Left ventricle myocardium inferior (tissue), 1 donor: ENCODE results near the gene PTPRN2. TPM values are rescaled to one million over a fixed set of nuclear protein-coding genes. Genes with fewer than 3 reads are reported as not detected.

Experiments used
- DNase-seq: peaks from one replicate; pipeline ENCODE4 v3.0.0-alpha.2; 2020
- H3K27ac ChIP-seq: fragments of 200-600 bp; replicated peaks from 2 replicates; pipeline ENCODE4 v1.8.0; 2021
- H3K27me3 ChIP-seq: fragments of 200-600 bp; 2 replicates; pipeline ENCODE4 v1.8.0; 2021; ENCODE audit warnings: low read depth
- H3K36me3 ChIP-seq: fragments of 200-600 bp; 2 replicates; pipeline ENCODE4 v1.8.0; 2021
- H3K4me1 ChIP-seq: fragments of 200-600 bp; 2 replicates; pipeline ENCODE4 v1.8.0; 2021
- H3K4me3 ChIP-seq: fragments of 200-600 bp; 2 replicates; pipeline ENCODE4 v1.8.0; 2021; ENCODE audit warnings: mild to moderate bottlenecking, moderate library complexity
- H3K9me3 ChIP-seq: fragments of 200-600 bp; replicated peaks from 2 replicates; pipeline ENCODE4 v1.8.0; 2021
- intact Hi-C: fragments of 100-400 bp; cut with micrococcal nuclease; formaldehyde crosslinking; loops from one replicate; pipeline ENCODE4 v1.11.0; 2022
- total RNA-seq: library from RNA; stranded (reverse); fragmentation: NEBNext Ultra II Directional; extraction: Animal tissue kit (Norgen Biotek cat#: 25700); gene quantifications from one replicate; pipeline ENCODE4 v1.2.1, GENCODE V29; 2021
- TF ChIP-seq, protein P1 (sequence below): fragments of 200-600 bp; IDR thresholded peaks from 2 replicates; pipeline ENCODE4 v1.8.0; 2021; ENCODE audit warnings: antibody characterized with exemption, mild to moderate bottlenecking, borderline replicate concordance
- donor health status: DM: no; HTN: yes; CAD: no; lungs with severe emphysema.

The PTPRN2 gene
- total RNA-seq, 1 donor from 2014 or later, result 1.3 TPM

DNA sequence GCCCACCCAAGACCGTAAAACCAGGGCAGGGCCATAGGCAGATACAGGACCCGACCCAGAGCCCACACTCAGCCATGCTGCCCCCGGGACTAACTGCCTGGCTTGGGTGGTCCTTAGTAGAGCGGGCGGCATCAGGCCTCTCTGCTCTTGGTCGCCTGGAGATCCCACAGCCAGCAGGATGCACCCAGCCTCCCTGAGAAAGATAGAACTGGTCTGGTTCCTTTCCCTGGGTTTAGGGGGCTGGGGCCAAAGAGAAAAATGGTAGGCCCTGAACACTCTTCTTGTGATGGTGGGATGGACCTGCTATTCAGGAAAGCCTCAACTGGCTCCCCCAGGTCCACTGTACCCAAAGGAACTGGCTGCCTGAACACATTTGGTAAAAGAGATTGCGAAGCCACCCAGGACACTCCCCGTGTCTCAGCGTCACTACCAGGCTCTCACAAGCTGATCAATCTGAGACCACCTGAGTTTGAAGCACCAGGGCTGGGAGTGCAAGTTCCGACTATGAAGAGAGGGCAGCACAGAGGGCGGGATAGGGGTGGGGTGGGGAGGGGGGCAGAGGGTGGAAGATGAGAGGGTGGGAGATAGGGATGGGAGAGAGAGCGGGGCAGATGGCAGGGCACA, 659.3 kb downstream of the PTPRN2 start:
- H3K27me3 ChIP-seq, result peaks cover 48% of the 10 kb centered on the region
- H3K27ac ChIP-seq, result no peak overlapping the region
- H3K9me3 ChIP-seq, result peaks cover 8% of the 10 kb centered on the region
- TF ChIP-seq, protein P1, sequence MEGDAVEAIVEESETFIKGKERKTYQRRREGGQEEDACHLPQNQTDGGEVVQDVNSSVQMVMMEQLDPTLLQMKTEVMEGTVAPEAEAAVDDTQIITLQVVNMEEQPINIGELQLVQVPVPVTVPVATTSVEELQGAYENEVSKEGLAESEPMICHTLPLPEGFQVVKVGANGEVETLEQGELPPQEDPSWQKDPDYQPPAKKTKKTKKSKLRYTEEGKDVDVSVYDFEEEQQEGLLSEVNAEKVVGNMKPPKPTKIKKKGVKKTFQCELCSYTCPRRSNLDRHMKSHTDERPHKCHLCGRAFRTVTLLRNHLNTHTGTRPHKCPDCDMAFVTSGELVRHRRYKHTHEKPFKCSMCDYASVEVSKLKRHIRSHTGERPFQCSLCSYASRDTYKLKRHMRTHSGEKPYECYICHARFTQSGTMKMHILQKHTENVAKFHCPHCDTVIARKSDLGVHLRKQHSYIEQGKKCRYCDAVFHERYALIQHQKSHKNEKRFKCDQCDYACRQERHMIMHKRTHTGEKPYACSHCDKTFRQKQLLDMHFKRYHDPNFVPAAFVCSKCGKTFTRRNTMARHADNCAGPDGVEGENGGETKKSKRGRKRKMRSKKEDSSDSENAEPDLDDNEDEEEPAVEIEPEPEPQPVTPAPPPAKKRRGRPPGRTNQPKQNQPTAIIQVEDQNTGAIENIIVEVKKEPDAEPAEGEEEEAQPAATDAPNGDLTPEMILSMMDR, result no peak
- no peaks in the 10 kb centered on the region for H3K36me3 ChIP-seq
- DNase-seq, result no peak
- H3K4me1 ChIP-seq, result no peaks in the 10 kb centered on the region
- H3K4me3 ChIP-seq, result no peak overlapping the region
- intact Hi-C loops, result no loop called here

DNA sequence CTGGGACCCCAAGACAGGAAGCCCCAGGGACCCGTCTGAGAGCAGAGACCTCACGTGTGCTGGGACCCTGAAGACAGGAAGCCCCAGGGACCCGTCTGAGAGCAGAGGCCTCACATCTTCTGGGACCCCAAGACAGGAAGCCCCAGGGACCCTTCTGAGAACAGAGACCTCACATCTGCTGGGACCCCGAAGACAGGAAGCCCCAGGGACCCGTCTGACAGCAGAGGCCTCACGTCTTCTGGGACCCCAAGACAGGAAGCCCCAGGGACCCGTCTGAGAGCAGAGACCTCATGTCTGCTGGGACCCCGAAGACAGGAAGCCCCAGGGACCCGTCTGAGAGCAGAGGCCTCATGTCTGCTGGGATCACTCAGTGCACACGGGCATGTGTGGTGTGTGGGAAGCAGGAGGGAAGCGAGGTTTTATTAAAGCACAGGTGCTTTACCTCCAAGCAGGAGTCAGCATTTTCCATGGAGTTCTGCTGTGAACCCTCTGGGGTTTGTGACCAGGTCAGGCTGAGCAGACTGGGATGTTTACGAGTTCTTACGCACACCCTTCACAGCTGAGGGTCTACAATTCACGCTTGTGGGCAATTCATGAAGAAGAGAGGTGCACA, 660.2 kb downstream of the PTPRN2 start:
- Histone ChIP-seq H3K27me3 (peaks cover 51% of the 10 kb centered on the region), H3K27ac (no peak overlapping the region), H3K9me3 (peaks cover 4% of the 10 kb centered on the region), H3K4me3 (no peak overlapping the region), H3K36me3 (no peaks in the 10 kb centered on the region), H3K4me1 (no peaks in the 10 kb centered on the region)
- intact Hi-C loops, result no loop called here
- DNase-seq, result no peak
- TF ChIP-seq, protein P1, result no peak

DNA sequence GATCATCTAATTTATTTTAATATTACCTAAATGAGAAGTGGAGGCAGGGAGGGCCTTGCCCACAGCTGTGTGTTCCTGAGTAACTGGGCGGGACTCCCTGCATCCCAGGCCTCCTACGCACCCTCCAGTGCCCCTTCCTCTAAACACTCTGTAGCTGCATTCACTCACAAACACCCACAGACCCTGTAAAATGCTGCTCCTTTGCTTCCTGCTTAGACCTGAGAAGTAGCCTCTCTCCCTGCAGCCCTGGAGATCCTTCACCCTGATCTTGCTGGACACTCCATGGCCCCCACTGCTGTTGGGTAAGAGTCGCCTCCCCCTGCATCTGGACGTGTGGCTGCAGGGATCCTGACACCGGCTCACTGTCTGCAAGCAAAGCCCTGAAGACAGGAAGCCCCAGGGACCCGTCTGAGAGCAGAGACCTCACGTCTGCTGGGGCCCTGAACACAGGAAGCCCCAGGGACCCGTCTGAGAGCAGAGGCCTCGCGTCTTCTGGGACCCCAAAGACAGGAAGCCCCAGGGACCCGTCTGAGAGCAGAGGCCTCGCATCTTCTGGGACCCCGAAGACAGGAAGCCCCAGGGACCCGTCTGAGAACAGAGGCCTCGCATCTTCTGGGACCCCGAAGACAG, 661.0 kb downstream of the PTPRN2 start:
- TF ChIP-seq, protein P1, result no peak
- DNase-seq, result no peak
- H3K4me1 ChIP-seq, result no peaks in the 10 kb centered on the region
- no peaks in the 10 kb centered on the region for H3K36me3 ChIP-seq
- no peak overlapping the region for H3K27ac ChIP-seq
- no peak overlapping the region for H3K4me3 ChIP-seq
- intact Hi-C loops, result no loop called here
- H3K27me3 ChIP-seq, result peaks cover 51% of the 10 kb centered on the region
- H3K9me3 ChIP-seq, result peaks cover 3% of the 10 kb centered on the region

DNA sequence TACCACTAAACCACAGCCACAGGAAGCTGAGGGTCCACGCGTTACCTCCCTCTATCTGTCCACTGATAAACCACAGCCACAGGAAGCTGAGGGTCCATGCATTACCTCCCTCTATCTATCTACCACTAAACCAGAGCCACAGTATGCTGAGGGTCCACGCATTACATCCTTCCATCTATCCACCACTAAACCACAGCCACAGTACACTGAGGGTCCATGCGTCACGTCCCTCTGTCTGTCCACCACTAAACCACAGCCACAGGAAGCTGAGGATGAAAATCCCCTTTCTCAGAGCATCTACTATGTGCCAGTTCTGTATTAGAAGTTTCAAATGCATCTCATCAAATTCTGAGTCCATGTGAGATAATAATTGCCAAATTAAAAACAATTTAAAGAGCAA, 661.5 kb downstream of the PTPRN2 start:
- H3K36me3 ChIP-seq, result no peaks in the 10 kb centered on the region
- H3K4me1 ChIP-seq, result no peaks in the 10 kb centered on the region
- peaks cover 8% of the 10 kb centered on the region for H3K9me3 ChIP-seq
- intact Hi-C loops, result no loop called here
- no peak for DNase-seq
- peaks cover 46% of the 10 kb centered on the region for H3K27me3 ChIP-seq
- H3K4me3 ChIP-seq, result no peak overlapping the region
- no peak overlapping the region for H3K27ac ChIP-seq
- TF ChIP-seq, protein P1, result no peak

DNA sequence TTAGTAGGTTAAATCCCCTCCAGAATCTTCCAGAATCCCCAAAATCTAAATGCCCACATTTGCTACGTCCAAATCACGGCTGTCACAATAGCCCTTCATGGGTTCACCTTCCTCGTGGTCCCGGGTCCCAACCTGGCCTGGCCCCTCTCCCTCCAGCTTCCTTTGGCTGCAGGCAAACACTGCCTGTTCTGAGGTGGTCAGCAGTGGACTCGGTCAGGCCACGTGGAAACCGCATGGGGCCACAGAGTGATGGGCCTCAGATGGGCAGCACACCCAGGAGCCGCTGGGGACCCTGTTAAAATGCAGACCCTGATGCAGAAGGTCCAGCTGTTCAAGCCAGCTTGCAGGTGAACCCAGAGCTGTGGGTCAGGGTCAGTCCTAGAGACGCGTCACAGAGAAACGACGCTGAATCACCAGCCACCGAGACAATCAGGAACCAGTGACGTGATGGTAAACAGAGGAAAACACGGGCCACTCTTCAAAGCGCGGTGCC, 662.2 kb downstream of the PTPRN2 start:
- no peak overlapping the region for H3K4me3 ChIP-seq
- peaks cover 12% of the 10 kb centered on the region for H3K9me3 ChIP-seq
- H3K4me1 ChIP-seq, result no peaks in the 10 kb centered on the region
- intact Hi-C loops, result no loop called here
- TF ChIP-seq, protein P1, result no peak
- DNase-seq, result no peak
- no peak overlapping the region for H3K27ac ChIP-seq
- peaks cover 40% of the 10 kb centered on the region for H3K27me3 ChIP-seq
- H3K36me3 ChIP-seq, result no peaks in the 10 kb centered on the region
